ENCODE results near the gene EBF4.

DNA sequence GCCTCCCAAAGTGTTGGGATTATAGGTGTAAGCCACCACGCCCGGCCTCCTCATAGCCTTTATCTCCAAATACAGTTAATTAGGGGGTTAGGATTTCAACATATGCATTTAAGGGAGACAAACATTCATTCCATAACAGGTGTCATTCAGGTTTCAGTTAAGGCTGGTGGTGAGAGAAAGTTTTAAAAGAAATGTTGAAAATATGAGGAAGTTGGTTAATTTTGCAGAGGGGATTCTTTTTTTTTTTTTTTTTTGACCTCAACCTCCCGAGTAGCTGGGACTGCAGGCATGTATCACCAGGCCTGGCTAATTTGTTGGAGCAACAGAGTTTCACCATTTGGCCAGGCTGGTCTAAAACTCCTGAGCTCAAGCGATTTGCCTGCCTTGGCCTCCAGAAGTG lies 12.5 kb upstream of the EBF4 start:
- TF ChIP-seq, protein P1, sequence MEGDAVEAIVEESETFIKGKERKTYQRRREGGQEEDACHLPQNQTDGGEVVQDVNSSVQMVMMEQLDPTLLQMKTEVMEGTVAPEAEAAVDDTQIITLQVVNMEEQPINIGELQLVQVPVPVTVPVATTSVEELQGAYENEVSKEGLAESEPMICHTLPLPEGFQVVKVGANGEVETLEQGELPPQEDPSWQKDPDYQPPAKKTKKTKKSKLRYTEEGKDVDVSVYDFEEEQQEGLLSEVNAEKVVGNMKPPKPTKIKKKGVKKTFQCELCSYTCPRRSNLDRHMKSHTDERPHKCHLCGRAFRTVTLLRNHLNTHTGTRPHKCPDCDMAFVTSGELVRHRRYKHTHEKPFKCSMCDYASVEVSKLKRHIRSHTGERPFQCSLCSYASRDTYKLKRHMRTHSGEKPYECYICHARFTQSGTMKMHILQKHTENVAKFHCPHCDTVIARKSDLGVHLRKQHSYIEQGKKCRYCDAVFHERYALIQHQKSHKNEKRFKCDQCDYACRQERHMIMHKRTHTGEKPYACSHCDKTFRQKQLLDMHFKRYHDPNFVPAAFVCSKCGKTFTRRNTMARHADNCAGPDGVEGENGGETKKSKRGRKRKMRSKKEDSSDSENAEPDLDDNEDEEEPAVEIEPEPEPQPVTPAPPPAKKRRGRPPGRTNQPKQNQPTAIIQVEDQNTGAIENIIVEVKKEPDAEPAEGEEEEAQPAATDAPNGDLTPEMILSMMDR (IDR thresholded peaks at IDR 0.05), result no peak
- no peak for TF ChIP-seq POLR2A (IDR thresholded peaks at IDR 0.05)

Data from prostate gland (tissue), 2 donors.